ENCODE measurements around the gene MROH8. TPM values are rescaled to one million over a fixed set of nuclear protein-coding genes. Genes with fewer than 3 reads are reported as not detected.

The MROH8 gene
- total RNA-seq, 1 donor from 2014 or later = 2.5 TPM

- Mint-ChIP-seq H3K36me3 (ENCODE audit: low read depth) (peaks cover 4% of the 10 kb centered on the region), H3K9me3 (ENCODE audit: low read depth) (no peaks in the 10 kb centered on the region), H3K27ac (ENCODE audit: unreplicated experiment) (no peak overlapping the region), H3K4me3 (ENCODE audit: unreplicated experiment) (no peak overlapping the region), H3K27me3 (ENCODE audit: low read depth) (no peaks in the 10 kb centered on the region), H3K4me1 (ENCODE audit: low read depth) (peaks cover 27% of the 10 kb centered on the region)
- TF ChIP-seq CTCF (IDR thresholded peaks at IDR 0.05) = no peak
- DNase-seq (ENCODE audit: low spot score) = no peak
Observed at GRCh38 chr20:37193226-37193625, 13.9 kb upstream of the MROH8 start.

GRCh38 chr20:37192137-37192854 lies 12.9 kb upstream of the MROH8 start:
- no peak for DNase-seq (ENCODE audit: low spot score)
- peak overlapping the region; percentile 62 for H3K27ac Mint-ChIP-seq (ENCODE audit: unreplicated experiment)
- no peaks in the 10 kb centered on the region for H3K27me3 Mint-ChIP-seq (ENCODE audit: low read depth)
- H3K4me3 Mint-ChIP-seq (ENCODE audit: unreplicated experiment) = no peak overlapping the region
- peaks cover 27% of the 10 kb centered on the region for H3K4me1 Mint-ChIP-seq (ENCODE audit: low read depth)
- no peaks in the 10 kb centered on the region for H3K9me3 Mint-ChIP-seq (ENCODE audit: low read depth)
- TF ChIP-seq CTCF (IDR thresholded peaks at IDR 0.05) = peak; percentile 90
- H3K36me3 Mint-ChIP-seq (ENCODE audit: low read depth) = peaks cover 7% of the 10 kb centered on the region

GRCh38 chr20:37190354-37191112 lies 11.2 kb upstream of the MROH8 start:
- TF ChIP-seq CTCF (IDR thresholded peaks at IDR 0.05) = no peak

GRCh38 chr20:37189416-37190016 lies 10.2 kb upstream of the MROH8 start:
- H3K36me3 Mint-ChIP-seq (ENCODE audit: low read depth) = peaks cover 17% of the 10 kb centered on the region
- no peak overlapping the region for H3K4me3 Mint-ChIP-seq (ENCODE audit: unreplicated experiment)

More at GRCh38 chr20:37190354-37191112, 11.2 kb upstream of the MROH8 start:
- Mint-ChIP-seq H3K4me3 (ENCODE audit: unreplicated experiment) (no peak overlapping the region), H3K36me3 (ENCODE audit: low read depth) (peaks cover 13% of the 10 kb centered on the region), H3K9me3 (ENCODE audit: low read depth) (no peaks in the 10 kb centered on the region), H3K4me1 (ENCODE audit: low read depth) (peaks cover 24% of the 10 kb centered on the region), H3K27me3 (ENCODE audit: low read depth) (no peaks in the 10 kb centered on the region), H3K27ac (ENCODE audit: unreplicated experiment) (peak overlapping the region; percentile 61)
- no peak for DNase-seq (ENCODE audit: low spot score)

More at GRCh38 chr20:37189416-37190016, 10.2 kb upstream of the MROH8 start:
- TF ChIP-seq CTCF (IDR thresholded peaks at IDR 0.05) = no peak
- H3K27me3 Mint-ChIP-seq (ENCODE audit: low read depth) = no peaks in the 10 kb centered on the region
- no peak overlapping the region for H3K27ac Mint-ChIP-seq (ENCODE audit: unreplicated experiment)
- peaks cover 20% of the 10 kb centered on the region for H3K4me1 Mint-ChIP-seq (ENCODE audit: low read depth)
- no peak for DNase-seq (ENCODE audit: low spot score)
- H3K9me3 Mint-ChIP-seq (ENCODE audit: low read depth) = no peaks in the 10 kb centered on the region

Measured in chondrocyte (in vitro differentiated cells).